Measurements from ENCODE around the gene DLG2. TPM values are rescaled to one million over a fixed set of nuclear protein-coding genes. Genes with fewer than 3 reads are reported as not detected.

DLG2 gene
- total RNA-seq, 1 donor from 2014 or later = 0.17 TPM

GRCh38 chr11:84833488-84834088 is 793.6 kb downstream of the DLG2 start:
- no peak overlapping the region for H3K4me3 ChIP-seq (ENCODE audit: low read depth, low read length)
- TF ChIP-seq CTCF (conservative IDR thresholded peaks at IDR 0.05; ENCODE audit: low read depth, low read length) = no peak
- no peak for DNase-seq (ENCODE audit: low read depth)

GRCh38 chr11:84830372-84830771 is 796.8 kb downstream of the DLG2 start:
- no peak for DNase-seq (ENCODE audit: low read depth)
- no peak for TF ChIP-seq CTCF (conservative IDR thresholded peaks at IDR 0.05; ENCODE audit: low read depth, low read length)
- H3K4me3 ChIP-seq (ENCODE audit: low read depth, low read length) = no peak overlapping the region

- H3K4me3 ChIP-seq (ENCODE audit: low read depth, low read length) = no peak overlapping the region
- DNase-seq (ENCODE audit: low read depth) = no peak
- TF ChIP-seq CTCF (conservative IDR thresholded peaks at IDR 0.05; ENCODE audit: low read depth, low read length) = no peak
These were observed 798.0 kb downstream of the DLG2 start for GRCh38 chr11:84829162-84829561.

GRCh38 chr11:84828616-84829015 is 798.5 kb downstream of the DLG2 start:
- H3K4me3 ChIP-seq (ENCODE audit: low read depth, low read length) = no peak overlapping the region
- DNase-seq (ENCODE audit: low read depth) = no peak
- no peak for TF ChIP-seq CTCF (conservative IDR thresholded peaks at IDR 0.05; ENCODE audit: low read depth, low read length)

GRCh38 chr11:84825106-84825660 is 802.0 kb downstream of the DLG2 start:
- no peak for DNase-seq (ENCODE audit: low read depth)
- no peak for TF ChIP-seq CTCF (conservative IDR thresholded peaks at IDR 0.05; ENCODE audit: low read depth, low read length)
- no peak overlapping the region for H3K4me3 ChIP-seq (ENCODE audit: low read depth, low read length)

- TF ChIP-seq CTCF (conservative IDR thresholded peaks at IDR 0.05; ENCODE audit: low read depth, low read length) = no peak
- H3K4me3 ChIP-seq (ENCODE audit: low read depth, low read length) = no peak overlapping the region
- DNase-seq (ENCODE audit: low read depth) = no peak
These were observed 802.5 kb downstream of the DLG2 start for GRCh38 chr11:84824624-84825023.

- no peak overlapping the region for H3K4me3 ChIP-seq (ENCODE audit: low read depth, low read length)
- TF ChIP-seq CTCF (conservative IDR thresholded peaks at IDR 0.05; ENCODE audit: low read depth, low read length) = no peak
- no peak for DNase-seq (ENCODE audit: low read depth)
These were observed 807.6 kb downstream of the DLG2 start for GRCh38 chr11:84819537-84819936.

Data from epithelial cell of proximal tubule (primary cell).